GM18519 (cell line): Measurements from ENCODE around the gene GINM1.

Source experiments
- ATAC-seq: cut with Tn5 transposase; IDR thresholded peaks from one replicate; pipeline ENCODE4 v1.9.1; 2021; ENCODE audit warnings: mild to moderate bottlenecking, moderate library complexity; ENCODE audit not compliant: unreplicated experiment, low FRiP score

GINM1 gene

GRCh38 chr6:149565527-149566409 is at the start of gene GINM1:
Gene GINM1 (plus strand): TSS chr6:149566375. CDS start chr6:149566415, 40 bp downstream.
- ATAC-seq: peak; percentile 66

- ATAC-seq: no peak
These were observed 36.5 kb upstream of the GINM1 start for GRCh38 chr6:149529650-149530049.

- no peak for ATAC-seq
These were observed 31.4 kb upstream of the GINM1 start for GRCh38 chr6:149534742-149535141.

- no peak for ATAC-seq
These were observed 25.0 kb upstream of the GINM1 start for GRCh38 chr6:149541139-149541538.

- no peak for ATAC-seq
These were observed 21.4 kb upstream of the GINM1 start for GRCh38 chr6:149544646-149545257.

GRCh38 chr6:149545258-149545753 is 20.9 kb upstream of the GINM1 start:
- no peak for ATAC-seq

- peak; percentile 76 for ATAC-seq
These were observed 20.3 kb upstream of the GINM1 start, which contains the start of gene PPIL4 for GRCh38 chr6:149545754-149546471. Gene PPIL4 (minus strand): TSS chr6:149546043. CDS start chr6:149546005, 38 bp downstream.

- no peak for ATAC-seq
These were observed 14.3 kb upstream of the GINM1 start for GRCh38 chr6:149551920-149552319.

GRCh38 chr6:149558029-149558428 is 8.1 kb upstream of the GINM1 start:
- ATAC-seq: no peak

GRCh38 chr6:149559389-149559788 is 6.8 kb upstream of the GINM1 start:
- ATAC-seq: no peak

GRCh38 chr6:149560736-149561135 is 5.4 kb upstream of the GINM1 start:
- no peak for ATAC-seq

GRCh38 chr6:149563203-149563927 is 2.8 kb upstream of the GINM1 start:
- ATAC-seq: no peak

- ATAC-seq: no peak
These were observed 2.2 kb upstream of the GINM1 start for GRCh38 chr6:149563928-149564325.

- no peak for ATAC-seq
These were observed 427 bp downstream of the GINM1 start for GRCh38 chr6:149566410-149567193.

- ATAC-seq: no peak
These were observed 1.0 kb downstream of the GINM1 start for GRCh38 chr6:149567194-149567586.

GRCh38 chr6:149567945-149568585 is 1.9 kb downstream of the GINM1 start:
- no peak for ATAC-seq

GRCh38 chr6:149580880-149581279 is 14.7 kb downstream of the GINM1 start:
- no peak for ATAC-seq

GRCh38 chr6:149581349-149581748 is 15.2 kb downstream of the GINM1 start:
- no peak for ATAC-seq

GRCh38 chr6:149586149-149586548 is 20.0 kb downstream of the GINM1 start:
- no peak for ATAC-seq
